Activated CD4-positive, alpha-beta T cell treated with anti-CD3 and anti-CD28 coated beads, Interleukin-2, amount 10 ng/mL, durations not matched to agents 7 days and 5 days (primary cell): ENCODE data around the gene SEZ6. TPM values are rescaled to one million over a fixed set of nuclear protein-coding genes. Genes with fewer than 3 reads are reported as not detected.

Experiments used
- CTCF ChIA-PET: fragments of 350-600 bp; sonication (Branson Sonifier 250); formaldehyde crosslinking; loops from one replicate; lab custom pipeline; 2021; ENCODE audit warnings: antibody characterized with exemption; lab: Charles Lee
- POLR2A ChIA-PET: fragments of 350-600 bp; sonication (Branson Sonifier 250); formaldehyde crosslinking; loops from one replicate; lab custom pipeline; 2021; ENCODE audit warnings: antibody characterized with exemption; lab: Charles Lee
- DNase-seq: peaks from one replicate; pipeline ENCODE4 v3.0.0-alpha.2; 2020
- H3K27ac Mint-ChIP-seq: one replicate; pipeline ENCODE4 v1.8.0; 2021; ENCODE audit warnings: mild to moderate bottlenecking, moderate library complexity, mixed read lengths
- H3K27me3 Mint-ChIP-seq: one replicate; pipeline ENCODE4 v1.8.0; 2021; ENCODE audit warnings: mixed read lengths
- H3K36me3 Mint-ChIP-seq: one replicate; pipeline ENCODE4 v1.8.0; 2021; ENCODE audit warnings: low read depth, mixed read lengths
- H3K4me1 Mint-ChIP-seq: one replicate; pipeline ENCODE4 v1.8.0; 2021; ENCODE audit warnings: mixed read lengths
- H3K4me3 Mint-ChIP-seq: one replicate; pipeline ENCODE4 v1.8.0; 2021; ENCODE audit warnings: mild to moderate bottlenecking, moderate library complexity, mixed read lengths
- H3K9me3 Mint-ChIP-seq: one replicate; pipeline ENCODE4 v1.8.0; 2021; ENCODE audit warnings: mixed read lengths
- total RNA-seq, 2 experiments: library from RNA; stranded (reverse); gene quantifications; one replicate each; pipeline ENCODE4 v1.2.3, GENCODE V29; 2021

Gene SEZ6
- total RNA-seq, 2 experiments from 2014 or later, result not detected

DNA sequence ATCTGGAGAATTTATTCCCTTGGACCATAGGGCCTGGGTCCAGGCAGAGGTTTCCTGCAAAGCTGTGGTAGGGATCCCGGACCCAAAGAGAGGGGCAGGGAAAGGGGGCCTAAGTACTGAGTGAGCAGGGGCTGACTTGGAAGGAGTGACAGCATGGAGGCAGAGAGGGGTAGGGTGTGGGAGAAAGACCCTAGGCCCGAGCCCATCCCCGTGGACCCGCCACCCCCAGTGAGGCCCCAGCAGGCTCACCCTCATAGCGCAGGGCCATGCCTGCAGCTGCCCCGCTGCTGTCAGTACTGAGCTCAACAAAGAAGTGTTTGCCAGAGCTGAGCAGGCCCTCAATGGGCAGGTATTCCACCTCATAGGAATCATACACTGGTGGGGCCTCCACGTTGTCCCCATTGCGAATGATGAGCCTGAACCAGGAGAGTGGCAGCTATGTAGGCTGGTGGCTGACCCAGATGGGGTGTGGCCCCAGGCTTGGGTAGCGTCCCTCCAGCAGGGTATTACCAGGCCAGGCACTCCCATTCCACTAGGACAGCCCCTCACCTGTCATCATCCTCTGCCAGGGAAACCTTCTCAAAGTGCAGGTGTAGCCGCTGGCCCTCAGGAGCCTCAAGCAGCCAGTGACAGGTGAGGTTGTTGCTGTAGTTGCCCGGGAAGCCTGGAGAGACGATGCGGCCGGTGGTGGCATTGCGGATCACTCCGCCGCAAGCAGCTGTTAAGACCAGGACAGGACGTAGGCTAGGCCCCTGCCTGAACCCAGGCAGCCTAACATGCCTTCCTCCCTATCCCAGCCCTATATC is 45.4 kb downstream of the SEZ6 start:
- ChIA-PET POLR2A (no interaction called here), CTCF (interaction anchor here (0.7 to 1.4 kb wide), 2 partner anchors 25 to 157 kb away, joined by 3 read pairs; no protein-coding TSS in a partner anchor)
- H3K9me3 Mint-ChIP-seq, result no peaks in the 10 kb centered on the region
- H3K4me1 Mint-ChIP-seq, result no peaks in the 10 kb centered on the region
- peaks cover 10% of the 10 kb centered on the region for H3K27me3 Mint-ChIP-seq
- no peak for DNase-seq
- no peaks in the 10 kb centered on the region for H3K36me3 Mint-ChIP-seq
- no peak overlapping the region for H3K27ac Mint-ChIP-seq
- no peak overlapping the region for H3K4me3 Mint-ChIP-seq

DNA sequence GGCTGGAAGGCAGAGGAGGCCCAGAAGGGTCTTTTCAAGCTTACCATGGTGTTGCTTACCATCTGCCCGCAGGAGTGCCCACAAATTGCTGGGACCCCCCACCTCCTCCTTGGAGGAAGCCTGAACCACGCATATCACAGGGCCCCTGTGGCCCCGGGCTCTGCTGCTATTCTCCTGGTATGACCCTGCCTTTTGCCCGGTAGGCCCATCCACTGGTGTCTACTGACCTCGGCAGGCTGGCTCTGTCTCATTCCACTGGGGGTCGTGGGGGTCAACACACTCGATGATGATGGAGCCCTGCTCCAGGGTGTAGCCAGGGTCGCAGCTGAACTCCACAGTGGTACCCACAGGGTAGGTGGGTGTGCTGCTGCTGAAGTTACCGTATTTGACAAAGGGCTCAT is 46.4 kb downstream of the SEZ6 start:
- H3K27me3 Mint-ChIP-seq, result peaks cover 10% of the 10 kb centered on the region
- POLR2A ChIA-PET, result no interaction called here
- H3K27ac Mint-ChIP-seq, result no peak overlapping the region

DNA sequence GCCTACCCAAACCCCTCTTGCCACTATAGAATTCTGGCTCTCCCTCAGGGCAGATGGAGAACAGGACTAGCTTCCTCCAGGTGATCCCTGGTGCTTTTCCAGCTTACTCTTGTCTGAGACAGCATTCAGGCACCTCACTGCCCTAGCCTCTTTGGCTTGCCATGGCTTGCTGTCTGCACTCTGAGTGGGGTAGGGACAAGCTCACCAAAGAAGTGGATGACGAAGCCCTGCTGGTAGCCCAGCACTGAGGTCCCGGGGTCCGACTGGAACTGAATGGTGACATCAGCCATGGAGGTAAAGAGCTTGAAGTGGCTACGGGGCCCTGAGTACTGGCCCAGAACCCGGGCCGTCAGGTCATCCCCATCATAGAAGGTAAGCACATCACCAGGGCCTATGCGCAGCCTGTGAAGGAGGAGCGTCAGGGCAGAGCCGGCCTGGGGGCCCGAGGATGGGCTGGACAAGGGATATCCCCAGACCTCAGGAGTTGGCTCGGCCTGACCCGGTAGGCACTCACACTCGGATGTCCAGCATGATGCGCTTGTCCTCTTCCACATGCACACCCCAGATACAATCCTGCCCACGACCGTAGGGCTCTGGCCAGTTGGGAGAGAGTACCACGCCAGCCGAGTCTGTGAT is 46.9 kb downstream of the SEZ6 start:
- H3K27me3 Mint-ChIP-seq, result peaks cover 10% of the 10 kb centered on the region
- H3K4me1 Mint-ChIP-seq, result no peaks in the 10 kb centered on the region
- H3K27ac Mint-ChIP-seq, result no peak overlapping the region
- H3K36me3 Mint-ChIP-seq, result no peaks in the 10 kb centered on the region
- ChIA-PET POLR2A (no interaction called here), CTCF (interaction anchor here (2.0 kb wide), 1 partner anchor 232 kb away, joined by 8 read pairs; no protein-coding TSS in a partner anchor)
- no peak for DNase-seq
- H3K9me3 Mint-ChIP-seq, result no peaks in the 10 kb centered on the region
- no peak overlapping the region for H3K4me3 Mint-ChIP-seq

More for the DNA sequence above, 46.4 kb downstream of the SEZ6 start:
- H3K9me3 Mint-ChIP-seq, result no peaks in the 10 kb centered on the region
- H3K4me3 Mint-ChIP-seq, result no peak overlapping the region
- no peaks in the 10 kb centered on the region for H3K36me3 Mint-ChIP-seq
- no peaks in the 10 kb centered on the region for H3K4me1 Mint-ChIP-seq
- CTCF ChIA-PET, result interaction anchor here (2.0 kb wide), 1 partner anchor 232 kb away, joined by 8 read pairs; no protein-coding TSS in a partner anchor
- no peak for DNase-seq

DNA sequence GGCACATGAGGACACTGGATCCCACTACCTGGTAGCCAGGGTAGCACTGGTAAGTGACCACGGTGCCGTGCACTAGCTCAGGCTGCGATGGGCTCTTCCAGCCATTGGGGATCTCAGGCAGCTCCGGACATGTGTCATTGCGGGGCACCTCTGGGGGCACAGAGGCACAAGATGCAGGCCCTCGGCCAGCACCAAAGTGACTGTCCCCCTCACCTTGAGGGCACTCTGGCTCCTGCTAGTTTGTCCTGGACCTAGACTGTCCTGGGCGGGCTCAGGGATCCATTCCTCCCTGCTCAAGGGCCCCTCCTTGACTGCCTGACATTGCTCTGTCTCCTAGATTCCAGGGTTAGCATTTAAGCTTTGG is 47.9 kb downstream of the SEZ6 start:
- no peak overlapping the region for H3K4me3 Mint-ChIP-seq
- no peaks in the 10 kb centered on the region for H3K36me3 Mint-ChIP-seq
- no peaks in the 10 kb centered on the region for H3K4me1 Mint-ChIP-seq
- ChIA-PET CTCF (interaction anchor here (0.9 to 2.0 kb wide), 3 partner anchors 158 to 231 kb away, joined by 3 to 8 read pairs (median 4); no protein-coding TSS in a partner anchor), POLR2A (no interaction called here)
- peaks cover 4% of the 10 kb centered on the region for H3K27me3 Mint-ChIP-seq
- H3K9me3 Mint-ChIP-seq, result no peaks in the 10 kb centered on the region
- no peak overlapping the region for H3K27ac Mint-ChIP-seq
- DNase-seq, result no peak

DNA sequence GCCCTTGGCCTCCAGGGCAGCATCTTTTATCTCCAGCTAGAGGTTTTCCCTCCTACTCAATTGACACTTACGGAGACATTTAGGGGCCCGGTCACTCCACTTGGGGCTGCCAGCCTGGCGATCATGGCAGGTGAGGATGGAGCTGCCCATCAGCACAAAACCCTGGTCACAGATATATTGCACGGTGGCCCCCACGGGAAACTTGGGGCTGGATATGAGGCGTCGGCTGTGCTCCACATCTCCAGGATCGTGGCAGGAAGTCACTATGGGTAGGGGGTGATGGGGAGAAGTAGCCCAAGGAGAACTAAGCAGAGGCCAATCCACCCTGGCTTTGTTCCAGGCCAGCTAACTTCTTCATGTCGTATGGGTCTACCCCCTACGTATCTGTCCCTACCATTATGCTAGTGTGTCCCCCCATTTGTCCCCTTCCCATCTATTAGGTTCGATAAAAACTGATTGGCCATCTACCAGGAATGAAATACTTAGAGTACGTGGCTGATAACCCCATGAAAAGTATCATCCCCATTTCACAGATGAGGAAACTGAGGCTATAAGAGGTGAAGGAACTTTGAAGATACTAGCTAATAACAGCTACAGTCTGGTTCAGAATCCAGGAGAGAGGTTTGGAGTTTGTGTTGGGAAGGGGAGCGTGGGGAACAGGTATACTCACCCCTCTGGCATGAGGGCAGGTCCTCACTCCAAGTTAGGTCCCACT is 48.4 kb downstream of the SEZ6 start:
- no peak overlapping the region for H3K4me3 Mint-ChIP-seq
- H3K27ac Mint-ChIP-seq, result no peak overlapping the region
- peaks cover 4% of the 10 kb centered on the region for H3K27me3 Mint-ChIP-seq
- no peaks in the 10 kb centered on the region for H3K9me3 Mint-ChIP-seq
- CTCF ChIA-PET, result interaction anchor here (0.7 to 2.2 kb wide), 6 partner anchors 8 to 231 kb away, joined by 3 to 6 read pairs (median 4); partner anchors contain the start of gene TLCD1
- H3K36me3 Mint-ChIP-seq, result no peaks in the 10 kb centered on the region
- DNase-seq, result no peak
- POLR2A ChIA-PET, result no interaction called here
- no peaks in the 10 kb centered on the region for H3K4me1 Mint-ChIP-seq

DNA sequence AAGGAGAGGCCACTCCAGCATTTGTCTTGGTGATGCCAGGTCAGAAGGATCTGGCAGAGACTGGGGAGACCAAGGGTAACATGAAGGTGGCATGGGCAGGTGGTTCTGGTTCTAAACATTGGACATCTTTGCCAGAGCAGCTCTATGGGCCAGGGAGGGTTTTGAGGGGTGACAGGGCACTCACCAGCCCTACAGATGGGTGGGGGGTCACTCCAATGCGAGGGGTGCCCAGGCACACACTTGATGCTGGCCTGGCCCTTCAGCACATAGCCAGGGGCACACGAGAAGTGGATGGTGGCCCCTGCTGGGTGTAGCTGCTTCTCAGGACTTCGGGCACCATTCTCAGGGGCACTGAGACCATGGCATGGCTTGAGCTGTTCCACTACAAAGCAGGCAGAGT is 49.0 kb downstream of the SEZ6 start:
- Mint-ChIP-seq H3K27me3 (peaks cover under 1% of the 10 kb centered on the region), H3K27ac (peak overlapping the region; percentile 48), H3K9me3 (no peaks in the 10 kb centered on the region), H3K4me1 (no peaks in the 10 kb centered on the region), H3K36me3 (no peaks in the 10 kb centered on the region), H3K4me3 (no peak overlapping the region)
- CTCF ChIA-PET, result interaction anchor here (0.7 to 2.2 kb wide), 5 partner anchors 9 to 230 kb away, joined by 3 to 6 read pairs (median 3); partner anchors contain the start of gene TLCD1
- POLR2A ChIA-PET, result no interaction called here
- no peak for DNase-seq

DNA sequence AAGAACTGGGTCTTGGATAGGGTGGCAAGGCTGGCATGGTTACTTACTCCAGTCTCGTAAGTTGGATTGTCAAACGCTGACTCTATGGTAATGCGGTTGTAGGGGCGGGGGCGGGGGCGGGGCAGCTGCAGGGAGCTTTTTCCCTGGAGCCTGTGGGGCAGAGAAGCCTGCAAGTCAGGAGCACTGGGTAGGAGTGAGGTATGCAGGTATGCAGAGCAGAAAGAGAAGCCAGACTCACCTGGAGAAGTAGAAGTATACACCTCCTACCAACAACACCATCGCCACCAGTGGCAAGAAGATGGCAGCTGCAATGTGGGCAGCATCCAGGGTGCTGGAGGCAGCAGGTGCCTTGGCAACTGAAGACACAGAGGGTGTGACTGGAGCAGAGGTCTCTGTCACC is 49.7 kb downstream of the SEZ6 start:
- H3K27me3 Mint-ChIP-seq, result no peaks in the 10 kb centered on the region
- POLR2A ChIA-PET, result no interaction called here
- H3K27ac Mint-ChIP-seq, result no peak overlapping the region
- H3K4me1 Mint-ChIP-seq, result no peaks in the 10 kb centered on the region
- H3K9me3 Mint-ChIP-seq, result no peaks in the 10 kb centered on the region
- CTCF ChIA-PET, result interaction anchor here (1.6 to 2.2 kb wide), 2 partner anchors 10 to 229 kb away, joined by 5 to 6 read pairs; partner anchors contain the start of gene TLCD1
- H3K36me3 Mint-ChIP-seq, result no peaks in the 10 kb centered on the region
- H3K4me3 Mint-ChIP-seq, result no peak overlapping the region
- no peak for DNase-seq

DNA sequence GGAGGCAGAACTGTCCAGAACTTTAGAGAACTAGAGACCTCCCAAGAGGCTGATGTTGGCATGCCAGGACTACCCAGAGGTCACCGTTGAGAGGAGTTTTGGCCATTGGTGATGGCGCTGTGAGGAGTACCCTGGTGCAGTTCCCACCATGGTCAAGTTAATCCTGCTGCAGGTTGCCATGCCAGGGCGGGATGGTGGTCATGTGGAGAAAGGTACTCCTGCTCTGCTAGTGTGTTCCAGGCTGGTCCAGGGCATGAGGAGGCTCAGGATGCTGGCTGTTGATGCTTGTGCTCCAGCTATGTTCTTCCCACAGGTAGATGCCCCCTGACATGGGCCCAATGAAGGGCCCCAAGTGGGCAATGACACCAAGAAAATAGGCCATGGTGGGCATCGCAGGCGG is 50.4 kb downstream of the SEZ6 start:
- DNase-seq, result no peak
- H3K36me3 Mint-ChIP-seq, result peaks cover 3% of the 10 kb centered on the region
- ChIA-PET POLR2A (no interaction called here), CTCF (interaction anchor here (0.5 to 2.2 kb wide), 3 partner anchors 10 to 177 kb away, joined by 3 to 6 read pairs (median 3); no protein-coding TSS in a partner anchor)
- H3K27me3 Mint-ChIP-seq, result no peaks in the 10 kb centered on the region
- no peak overlapping the region for H3K27ac Mint-ChIP-seq
- no peak overlapping the region for H3K4me3 Mint-ChIP-seq
- no peaks in the 10 kb centered on the region for H3K9me3 Mint-ChIP-seq
- no peaks in the 10 kb centered on the region for H3K4me1 Mint-ChIP-seq

DNA sequence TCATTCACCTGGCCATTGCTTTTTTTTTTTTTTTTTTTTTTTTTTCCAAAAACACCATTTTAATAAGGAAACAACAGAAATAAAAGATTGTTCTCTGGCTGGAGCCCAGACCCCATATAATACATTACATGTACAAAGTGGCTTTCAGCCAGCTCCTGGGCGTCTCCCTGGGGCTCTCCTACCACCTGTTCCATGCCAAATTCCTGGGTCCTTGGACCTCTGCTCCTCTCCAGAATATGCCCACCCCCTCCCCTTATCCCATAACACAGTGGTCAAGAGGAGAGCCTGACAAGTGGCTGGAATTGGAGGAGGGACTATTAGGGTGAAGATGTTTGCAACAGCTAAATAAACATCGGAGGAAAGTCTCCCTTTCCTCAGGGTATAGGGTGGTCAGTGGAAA is 50.9 kb downstream of the SEZ6 start:
- Mint-ChIP-seq H3K27ac (no peak overlapping the region), H3K4me1 (no peaks in the 10 kb centered on the region), H3K4me3 (no peak overlapping the region), H3K27me3 (no peaks in the 10 kb centered on the region), H3K36me3 (peaks cover 4% of the 10 kb centered on the region), H3K9me3 (no peaks in the 10 kb centered on the region)
- POLR2A ChIA-PET, result no interaction called here
- CTCF ChIA-PET, result interaction anchor here (0.5 to 1.9 kb wide), 3 partner anchors 52 to 176 kb away, joined by 3 to 4 read pairs (median 3); partner anchors contain the start of gene DHRS13
- no peak for DNase-seq

DNA sequence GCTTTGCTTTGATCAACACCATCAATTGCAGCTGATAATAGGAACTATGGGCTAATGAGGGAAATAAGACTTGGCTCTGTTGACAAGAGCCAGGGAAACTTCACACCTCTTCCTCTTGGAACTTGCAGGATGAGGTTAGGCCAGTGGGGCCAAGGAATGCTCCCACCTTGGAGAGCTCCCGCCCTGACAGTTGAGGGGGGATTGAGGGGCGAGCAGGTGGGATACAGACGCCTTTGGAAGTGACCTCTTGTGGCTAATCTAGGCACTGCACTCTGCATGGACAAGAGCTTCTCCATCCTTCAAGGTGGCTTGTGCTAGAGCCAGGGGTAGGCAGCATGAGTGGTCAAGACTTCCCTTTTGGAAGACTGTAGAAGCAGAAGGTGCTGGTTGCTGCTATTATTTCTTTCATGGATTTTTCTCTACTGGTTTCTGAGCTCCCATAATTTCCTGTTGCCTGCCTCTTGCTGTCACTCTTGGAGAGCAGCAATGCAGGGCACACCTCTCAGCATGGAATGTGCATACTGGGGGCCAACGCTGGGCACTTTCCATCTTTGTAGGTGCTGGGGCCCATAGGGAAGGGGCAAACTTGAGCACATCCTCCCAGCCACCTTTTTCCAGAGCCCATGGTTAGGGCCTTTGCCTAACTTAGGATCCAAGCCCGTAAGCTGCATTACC is 52.3 kb downstream of the SEZ6 start:
- H3K4me3 Mint-ChIP-seq, result no peak overlapping the region
- POLR2A ChIA-PET, result no interaction called here
- H3K27me3 Mint-ChIP-seq, result no peaks in the 10 kb centered on the region
- H3K27ac Mint-ChIP-seq, result no peak overlapping the region
- H3K36me3 Mint-ChIP-seq, result peaks cover 13% of the 10 kb centered on the region
- peaks cover 2% of the 10 kb centered on the region for H3K4me1 Mint-ChIP-seq
- H3K9me3 Mint-ChIP-seq, result no peaks in the 10 kb centered on the region
- peak; percentile 61 for DNase-seq
- CTCF ChIA-PET, result interaction anchor here (0.5 to 3.3 kb wide), 25 partner anchors 10 to 234 kb away, joined by 3 to 41 read pairs (median 4); partner anchors contain the start of genes DHRS13, RPL23A and TLCD1

DNA sequence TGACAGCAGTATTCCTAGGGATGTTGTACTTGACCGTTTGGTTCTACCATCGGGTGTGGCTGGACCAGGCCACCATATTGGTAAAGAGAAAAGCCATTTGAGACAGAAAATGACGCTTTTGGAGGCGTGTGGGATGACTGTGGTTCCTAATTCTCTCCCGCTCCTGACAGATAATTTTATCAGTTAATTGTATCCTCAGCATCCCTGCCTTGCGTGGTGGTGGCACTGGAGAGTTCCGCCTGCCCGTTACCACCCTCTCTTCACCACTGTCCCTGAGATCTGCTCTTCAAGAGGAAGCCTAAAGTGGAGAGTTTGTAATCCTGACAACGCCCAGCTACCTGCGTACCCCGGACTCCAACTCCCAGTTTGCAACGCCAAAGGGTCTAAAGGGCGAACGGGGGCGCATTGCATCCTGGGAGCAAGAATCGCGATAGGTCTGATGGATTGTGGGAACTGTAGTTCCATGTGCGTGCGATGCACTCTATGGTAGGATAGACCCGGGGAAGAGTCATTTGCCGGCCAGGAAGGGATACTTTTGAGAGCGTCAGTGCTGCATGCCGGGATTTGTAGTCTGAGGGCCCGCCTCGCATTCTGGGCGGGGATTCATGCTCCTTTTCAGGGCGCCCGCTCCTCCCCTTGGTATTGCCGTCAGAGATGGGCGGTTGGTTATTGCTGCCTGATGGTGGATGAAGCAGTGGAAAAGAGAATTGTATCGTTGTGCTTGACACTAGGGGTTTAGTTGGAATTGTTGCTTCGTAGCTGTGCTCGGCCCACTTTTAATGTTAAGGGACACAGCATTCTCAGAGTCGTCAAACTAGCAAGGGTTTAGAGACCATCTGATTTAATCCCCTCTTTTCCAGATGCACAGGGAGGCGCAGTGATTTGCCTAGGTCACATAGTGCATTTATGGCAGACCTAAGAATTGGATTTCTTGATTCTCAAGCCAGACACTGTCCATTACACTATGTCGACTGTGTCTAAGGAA is 53.5 kb downstream of the SEZ6 start:
- POLR2A ChIA-PET, result interaction anchor here (0.8 to 1.6 kb wide), 3 partner anchors 188 to 233 kb away, joined by 3 to 10 read pairs (median 3); partner anchors contain the start of gene RPL23A
- no peak overlapping the region for H3K4me3 Mint-ChIP-seq
- H3K27ac Mint-ChIP-seq, result no peak overlapping the region
- peaks cover 26% of the 10 kb centered on the region for H3K36me3 Mint-ChIP-seq
- DNase-seq, result peak; percentile 98
- H3K4me1 Mint-ChIP-seq, result peaks cover 15% of the 10 kb centered on the region
- CTCF ChIA-PET, result interaction anchor here (0.5 to 4.2 kb wide), 27 partner anchors 12 to 232 kb away, joined by 3 to 41 read pairs (median 4); partner anchors contain the start of genes DHRS13, RPL23A and TLCD1
- H3K9me3 Mint-ChIP-seq, result no peaks in the 10 kb centered on the region
- H3K27me3 Mint-ChIP-seq, result no peaks in the 10 kb centered on the region
